SU-DHL-6 (cell line): Measurements from ENCODE around the gene UROS.

Source experiments
- H2AFZ ChIP-seq: fragments of 200-600 bp; sonication (generic); 2 replicates; pipeline ENCODE4 v1.6.1; 2014; ENCODE audit warnings: low read depth, mild to moderate bottlenecking, moderate library complexity, mixed read lengths, antibody characterized with exemption, low read length; ENCODE audit not compliant: severe bottlenecking
- H3F3A ChIP-seq: fragments of 200-600 bp; shearing (Covaris generic); 2 replicates; pipeline ENCODE4 v1.6.0; 2016; ENCODE audit warnings: antibody characterized with exemption, mild to moderate bottlenecking; ENCODE audit not compliant: insufficient read depth
- H3K27ac ChIP-seq: fragments of 200-600 bp; sonication (generic); 2 replicates; pipeline ENCODE4 v1.5.1; 2016; ENCODE audit warnings: low read depth, mild to moderate bottlenecking, low read length, moderate library complexity, mixed read lengths
- H3K27me3 ChIP-seq: fragments of 200-600 bp; sonication (generic), shearing (Covaris generic); 2 replicates; pipeline ENCODE4 v1.6.0; 2014; ENCODE audit warnings: mild to moderate bottlenecking, low read length
- H3K36me3 ChIP-seq: fragments of 200-600 bp; sonication (generic); 2 replicates; pipeline ENCODE4 v1.6.1; 2014; ENCODE audit warnings: mild to moderate bottlenecking, low read length, mixed read lengths
- H3K4me2 ChIP-seq: fragments of 300-600, 200-600 bp; shearing (Covaris generic), sonication (generic); 2 replicates; pipeline ENCODE4 v1.6.0; 2014; ENCODE audit warnings: low read length, low read depth, mild to moderate bottlenecking; ENCODE audit not compliant: poor library complexity, severe bottlenecking
- H3K4me3 ChIP-seq: fragments of 200-600 bp; sonication (generic); 2 replicates; pipeline ENCODE4 v1.5.1; 2014; ENCODE audit warnings: antibody characterized with exemption, low read length, mild to moderate bottlenecking, mixed read lengths; ENCODE audit not compliant: insufficient read depth, poor library complexity, severe bottlenecking
- H3K79me2 ChIP-seq: fragments of 200-600 bp; sonication (generic); 2 replicates; pipeline ENCODE4 v1.6.1; 2014; ENCODE audit warnings: mild to moderate bottlenecking, low read length, moderate library complexity; ENCODE audit not compliant: insufficient read depth
- H3K9ac ChIP-seq: fragments of 200-600 bp; sonication (generic); 2 replicates; pipeline ENCODE4 v1.7.0; 2014; ENCODE audit warnings: mild to moderate bottlenecking, low read length
- H3K9me2 ChIP-seq: fragments of 200-600 bp; sonication (generic); replicated peaks from 2 replicates; pipeline ENCODE4 v1.6.1; 2014; ENCODE audit warnings: low read length; ENCODE audit not compliant: insufficient read depth
- H3K9me3 ChIP-seq: fragments of 200-600 bp; sonication (generic); 2 replicates; pipeline ENCODE4 v1.6.1; 2014; ENCODE audit warnings: low read length, mixed read lengths; ENCODE audit not compliant: insufficient read depth
- H4K20me1 ChIP-seq: fragments of 200-600 bp; sonication (generic); 2 replicates; pipeline ENCODE4 v1.6.1; 2014; ENCODE audit warnings: low read depth, mild to moderate bottlenecking, antibody characterized with exemption, low read length, moderate library complexity, mixed read lengths
- EZH2phosphoT487 ChIP-seq: fragments of 200-600 bp; sonication (generic), shearing (Covaris generic); conservative IDR thresholded peaks from 2 replicates; pipeline ENCODE4 v1.6.1; 2018; ENCODE audit warnings: mild to moderate bottlenecking, antibody characterized with exemption, low read length, moderate library complexity, mixed read lengths
- TF ChIP-seq, protein P1 (sequence below): fragments of 200-600 bp; sonication (generic); IDR thresholded peaks from one replicate; pipeline ENCODE4 v1.5.1; 2017; ENCODE audit warnings: antibody characterized with exemption, mild to moderate bottlenecking, low read length, moderate library complexity; ENCODE audit not compliant: insufficient read depth, poor library complexity, severe bottlenecking

UROS gene

DNA sequence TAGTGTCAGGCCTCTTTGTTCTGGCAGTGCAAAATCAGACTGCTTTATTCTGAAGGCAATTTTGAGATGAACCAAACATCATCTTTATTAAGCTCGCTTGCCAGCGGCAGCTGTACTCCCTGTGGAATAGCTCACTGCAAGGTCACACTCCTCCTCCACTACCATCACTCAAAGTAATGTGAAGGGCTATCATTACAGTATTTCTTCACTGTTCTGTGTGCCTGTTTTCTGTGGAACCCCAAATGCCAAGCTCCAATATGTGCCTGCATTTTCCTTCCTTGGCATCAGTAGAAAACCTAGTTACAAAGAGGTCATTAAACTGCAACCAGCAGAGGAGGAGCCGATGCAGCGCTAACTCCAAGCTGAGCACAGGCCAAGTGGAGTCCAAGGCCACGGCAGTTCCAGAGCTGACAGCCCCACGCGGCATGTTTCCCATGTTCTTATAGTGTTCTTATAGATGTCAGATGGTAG lies 21.7 kb upstream of the UROS start:
- H3K79me2 ChIP-seq: no peaks in the 10 kb centered on the region
- H3K4me3 ChIP-seq: no peak overlapping the region
- no peaks in the 10 kb centered on the region for H3K27me3 ChIP-seq
- H2AFZ ChIP-seq: no peak overlapping the region
- H3K9me2 ChIP-seq: no peaks in the 10 kb centered on the region
- TF ChIP-seq EZH2phosphoT487: no peak
- TF ChIP-seq, protein P1, sequence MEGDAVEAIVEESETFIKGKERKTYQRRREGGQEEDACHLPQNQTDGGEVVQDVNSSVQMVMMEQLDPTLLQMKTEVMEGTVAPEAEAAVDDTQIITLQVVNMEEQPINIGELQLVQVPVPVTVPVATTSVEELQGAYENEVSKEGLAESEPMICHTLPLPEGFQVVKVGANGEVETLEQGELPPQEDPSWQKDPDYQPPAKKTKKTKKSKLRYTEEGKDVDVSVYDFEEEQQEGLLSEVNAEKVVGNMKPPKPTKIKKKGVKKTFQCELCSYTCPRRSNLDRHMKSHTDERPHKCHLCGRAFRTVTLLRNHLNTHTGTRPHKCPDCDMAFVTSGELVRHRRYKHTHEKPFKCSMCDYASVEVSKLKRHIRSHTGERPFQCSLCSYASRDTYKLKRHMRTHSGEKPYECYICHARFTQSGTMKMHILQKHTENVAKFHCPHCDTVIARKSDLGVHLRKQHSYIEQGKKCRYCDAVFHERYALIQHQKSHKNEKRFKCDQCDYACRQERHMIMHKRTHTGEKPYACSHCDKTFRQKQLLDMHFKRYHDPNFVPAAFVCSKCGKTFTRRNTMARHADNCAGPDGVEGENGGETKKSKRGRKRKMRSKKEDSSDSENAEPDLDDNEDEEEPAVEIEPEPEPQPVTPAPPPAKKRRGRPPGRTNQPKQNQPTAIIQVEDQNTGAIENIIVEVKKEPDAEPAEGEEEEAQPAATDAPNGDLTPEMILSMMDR: no peak
- H4K20me1 ChIP-seq: no peaks in the 10 kb centered on the region
- H3K4me2 ChIP-seq: no peak overlapping the region
- no peak overlapping the region for H3K9ac ChIP-seq
- H3K27ac ChIP-seq: no peak overlapping the region
- H3K36me3 ChIP-seq: no peaks in the 10 kb centered on the region
- H3K9me3 ChIP-seq: no peaks in the 10 kb centered on the region
- no peaks in the 10 kb centered on the region for H3F3A ChIP-seq

- Histone ChIP-seq H3K9me2 (no peaks in the 10 kb centered on the region), H4K20me1 (no peaks in the 10 kb centered on the region), H3F3A (no peaks in the 10 kb centered on the region), H3K27me3 (no peaks in the 10 kb centered on the region), H3K9ac (no peak overlapping the region), H2AFZ (no peak overlapping the region), H3K27ac (no peak overlapping the region), H3K79me2 (no peaks in the 10 kb centered on the region), H3K36me3 (no peaks in the 10 kb centered on the region), H3K4me3 (no peak overlapping the region), H3K9me3 (no peaks in the 10 kb centered on the region), H3K4me2 (no peak overlapping the region)
- TF ChIP-seq, protein P1: no peak
- no peak for TF ChIP-seq EZH2phosphoT487
Observed at GRCh38 chr10:125843603-125844329, 20.7 kb upstream of the UROS start.

DNA sequence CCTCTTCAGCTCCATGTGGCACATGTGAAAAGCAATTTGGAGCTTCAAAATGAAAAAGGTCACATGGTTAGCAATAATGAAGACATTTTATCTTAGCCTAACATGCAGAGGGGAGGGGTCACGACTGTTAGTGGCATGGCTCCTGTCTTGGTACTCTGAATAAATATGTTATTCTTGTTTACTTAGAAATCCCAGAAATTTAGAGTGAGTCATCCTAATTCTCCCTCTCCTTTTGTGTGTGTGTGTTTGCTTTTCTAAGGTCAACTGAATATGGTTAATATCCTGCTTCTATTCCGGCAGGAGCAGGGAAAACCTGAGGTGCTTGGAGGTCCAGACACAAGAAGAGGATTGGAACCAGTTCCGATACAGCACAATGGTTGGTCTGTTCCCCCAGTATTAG lies 17.9 kb upstream of the UROS start:
- no peak overlapping the region for H2AFZ ChIP-seq
- no peaks in the 10 kb centered on the region for H3K9me2 ChIP-seq
- no peak overlapping the region for H3K4me2 ChIP-seq
- no peaks in the 10 kb centered on the region for H4K20me1 ChIP-seq
- TF ChIP-seq EZH2phosphoT487: no peak
- TF ChIP-seq, protein P1: no peak
- peaks cover 3% of the 10 kb centered on the region; the same call in 1 of the 2 replicates for H3K36me3 ChIP-seq
- H3K9ac ChIP-seq: no peak overlapping the region
- no peaks in the 10 kb centered on the region for H3K27me3 ChIP-seq
- no peaks in the 10 kb centered on the region for H3F3A ChIP-seq
- H3K79me2 ChIP-seq: no peaks in the 10 kb centered on the region
- no peak overlapping the region for H3K27ac ChIP-seq
- no peaks in the 10 kb centered on the region for H3K9me3 ChIP-seq
- H3K4me3 ChIP-seq: no peak overlapping the region
